GM12801 (cell line): ENCODE data around the gene VAV2.

Source experiments
- TF ChIP-seq, protein P1 (sequence below): IDR thresholded peaks from one replicate; pipeline ENCODE4 v1.5.1; 2011; ENCODE audit warnings: control low read depth; ENCODE audit not compliant: insufficient read length; ENCODE audit errors: extremely low read depth

Gene VAV2

DNA sequence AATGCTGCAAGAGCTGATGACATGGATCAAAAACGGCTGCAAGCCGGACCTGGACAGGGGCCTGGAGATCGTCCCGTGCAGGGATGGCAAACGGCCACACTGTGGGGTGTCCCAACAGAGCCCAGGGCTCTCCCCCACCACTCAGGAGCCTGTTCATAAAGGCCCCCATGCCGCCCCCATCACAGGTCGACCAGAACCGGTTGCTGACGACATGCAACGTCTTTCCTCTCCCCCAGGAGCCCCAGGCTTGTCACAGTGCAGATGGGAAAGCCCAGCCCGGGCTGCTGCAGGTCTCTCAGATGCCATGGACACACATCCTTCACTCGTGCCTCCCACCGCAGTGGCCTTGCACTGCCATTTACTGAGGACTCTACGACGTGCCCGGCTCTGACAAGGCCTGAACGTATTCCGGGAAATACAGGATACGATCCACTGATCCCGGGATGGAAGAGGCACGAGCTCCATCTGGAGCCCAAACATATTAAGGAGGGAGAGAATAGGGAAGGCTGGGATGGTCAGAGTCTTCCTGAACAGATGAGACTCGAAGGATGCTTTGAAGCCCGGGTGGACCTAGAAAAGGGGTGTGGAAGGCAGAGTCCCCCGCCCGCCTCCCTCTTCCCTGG lies 177.4 kb downstream of the VAV2 start:
- TF ChIP-seq, protein P1, sequence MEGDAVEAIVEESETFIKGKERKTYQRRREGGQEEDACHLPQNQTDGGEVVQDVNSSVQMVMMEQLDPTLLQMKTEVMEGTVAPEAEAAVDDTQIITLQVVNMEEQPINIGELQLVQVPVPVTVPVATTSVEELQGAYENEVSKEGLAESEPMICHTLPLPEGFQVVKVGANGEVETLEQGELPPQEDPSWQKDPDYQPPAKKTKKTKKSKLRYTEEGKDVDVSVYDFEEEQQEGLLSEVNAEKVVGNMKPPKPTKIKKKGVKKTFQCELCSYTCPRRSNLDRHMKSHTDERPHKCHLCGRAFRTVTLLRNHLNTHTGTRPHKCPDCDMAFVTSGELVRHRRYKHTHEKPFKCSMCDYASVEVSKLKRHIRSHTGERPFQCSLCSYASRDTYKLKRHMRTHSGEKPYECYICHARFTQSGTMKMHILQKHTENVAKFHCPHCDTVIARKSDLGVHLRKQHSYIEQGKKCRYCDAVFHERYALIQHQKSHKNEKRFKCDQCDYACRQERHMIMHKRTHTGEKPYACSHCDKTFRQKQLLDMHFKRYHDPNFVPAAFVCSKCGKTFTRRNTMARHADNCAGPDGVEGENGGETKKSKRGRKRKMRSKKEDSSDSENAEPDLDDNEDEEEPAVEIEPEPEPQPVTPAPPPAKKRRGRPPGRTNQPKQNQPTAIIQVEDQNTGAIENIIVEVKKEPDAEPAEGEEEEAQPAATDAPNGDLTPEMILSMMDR, result no peak

DNA sequence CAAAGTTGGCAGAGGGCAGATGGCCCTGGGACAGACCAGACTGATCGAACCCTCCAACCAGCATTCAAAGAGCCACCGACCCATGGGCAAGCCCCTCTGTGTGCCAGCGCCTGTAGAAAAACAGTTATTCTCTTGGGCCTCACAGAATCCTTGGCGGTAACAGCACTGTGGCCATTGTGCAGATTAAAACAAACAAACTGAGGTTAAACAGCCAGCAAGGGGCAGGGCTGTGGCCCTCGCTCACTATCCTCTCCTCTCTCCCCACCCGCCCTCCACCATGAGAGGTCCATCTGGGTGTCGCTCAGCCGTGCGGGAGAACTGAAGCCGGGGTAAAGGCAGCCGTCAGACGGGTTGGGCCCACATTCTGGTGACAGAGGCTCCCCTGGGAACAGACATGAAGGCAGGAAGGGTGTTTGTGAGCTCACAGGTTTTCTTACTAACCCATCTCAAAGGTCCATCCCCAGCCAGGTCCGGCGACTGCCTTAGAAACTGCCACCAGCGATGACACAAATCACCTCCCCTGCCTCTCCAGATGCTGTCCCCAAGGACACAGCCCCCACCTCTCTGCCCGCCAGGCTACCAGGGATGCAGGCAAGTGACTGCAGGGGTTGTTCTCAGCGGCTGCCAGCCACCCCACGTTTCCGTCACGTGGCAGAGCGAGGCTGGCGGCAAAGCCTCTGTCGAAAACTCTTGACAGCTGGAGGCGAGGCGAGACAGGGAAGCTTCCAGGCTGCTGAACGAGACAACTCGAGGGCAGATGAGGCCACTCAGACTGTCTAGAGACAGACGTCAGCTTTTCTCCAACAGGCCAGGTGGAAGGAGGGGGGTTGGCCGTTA lies 178.2 kb downstream of the VAV2 start:
- TF ChIP-seq, protein P1, result no peak

DNA sequence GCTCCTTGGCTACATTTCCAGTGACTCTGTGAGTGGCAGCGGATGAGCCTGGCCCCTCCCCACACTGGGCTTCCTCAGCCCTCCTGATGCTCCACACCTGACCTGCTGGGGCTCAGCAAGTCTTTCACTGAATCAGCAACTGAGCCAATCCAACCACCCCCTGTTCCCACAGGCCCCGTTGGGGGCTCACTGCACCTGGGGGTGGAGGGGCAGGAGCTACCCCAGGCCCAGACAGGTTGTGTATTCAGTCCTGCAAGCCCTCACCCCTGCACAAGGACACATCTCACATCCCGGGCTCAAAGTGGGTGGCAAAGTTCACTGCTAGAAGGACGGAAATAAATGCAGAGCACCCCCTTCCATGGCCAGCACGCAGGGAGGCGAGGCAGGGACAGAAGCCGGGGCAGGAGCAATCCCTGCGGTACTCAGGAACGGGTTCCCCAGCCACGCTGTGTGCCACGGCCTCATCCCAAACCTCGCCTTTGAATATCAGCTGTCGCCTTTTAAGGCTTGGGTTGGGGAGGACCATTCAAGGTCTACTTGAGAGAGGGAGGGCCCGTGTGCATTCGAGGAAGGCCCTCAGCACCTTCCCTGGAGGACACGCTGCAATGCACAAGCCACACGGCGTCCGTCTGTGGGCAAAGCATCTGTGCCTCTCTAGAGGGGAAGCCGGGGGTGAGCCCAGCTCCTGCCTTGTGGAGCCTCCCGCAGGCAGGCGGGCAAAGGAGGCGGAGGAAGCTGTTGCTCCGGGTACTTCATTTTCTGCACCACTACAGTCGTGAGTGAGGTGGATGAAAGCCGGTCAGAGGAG lies 179.0 kb downstream of the VAV2 start:
- TF ChIP-seq, protein P1, result no peak

GRCh38 chr9:133812077-133812868 lies 179.9 kb downstream of the VAV2 start:
- TF ChIP-seq, protein P1, result no peak

- TF ChIP-seq, protein P1, result no peak
These were observed 180.7 kb downstream of the VAV2 start for GRCh38 chr9:133811471-133811870.

DNA sequence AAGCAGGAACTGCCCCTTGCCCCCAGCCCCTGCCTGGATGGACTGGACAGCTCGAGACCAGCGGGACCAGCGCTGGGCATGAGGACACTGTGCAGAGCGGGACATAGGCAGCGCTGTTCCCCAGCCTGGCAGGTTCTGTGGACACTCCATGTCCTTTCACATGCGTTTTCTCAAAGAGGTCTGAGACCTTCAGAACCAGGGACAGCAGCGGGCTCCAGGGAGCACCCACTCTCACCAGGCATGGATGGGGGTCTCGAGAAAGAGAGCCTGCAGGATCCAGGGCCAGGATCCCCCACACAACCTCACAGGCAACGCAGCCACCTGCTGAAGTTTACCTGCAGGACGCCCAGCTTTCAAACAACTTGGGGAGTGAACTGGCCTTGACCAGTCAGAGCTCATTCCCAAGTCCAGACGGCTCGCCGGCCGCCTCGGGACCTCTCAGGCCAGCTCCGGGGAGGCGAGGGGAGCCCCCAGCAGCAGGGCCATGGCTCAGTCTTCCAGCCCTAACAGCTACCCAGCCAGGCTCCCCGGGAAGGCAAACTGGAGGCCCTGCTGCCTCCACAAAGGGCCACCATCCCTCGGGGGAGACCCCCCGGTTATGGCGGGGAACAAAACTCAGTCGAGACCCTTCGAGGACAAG lies 181.4 kb downstream of the VAV2 start:
- TF ChIP-seq, protein P1, result no peak
